ENCODE measurements around the gene PIK3R2. TPM values are rescaled to one million over a fixed set of nuclear protein-coding genes. Genes with fewer than 3 reads are reported as not detected.

The PIK3R2 gene
- total RNA-seq, 2 experiments from 2014 or later, result 3.2 to 20.5 TPM

GRCh38 chr19:18122424-18122823, 30.5 kb upstream of the PIK3R2 start:
- H3K36me3 ChIP-seq (ENCODE audit: insufficient read depth, low read length), result peaks cover 64% of the 10 kb centered on the region

GRCh38 chr19:18122860-18123795, 29.8 kb upstream of the PIK3R2 start:
- CTCF ChIA-PET (ENCODE audit: unreplicated experiment), result no interaction called here
- H3K4me3 ChIP-seq (ENCODE audit: low read depth, low read length, poor library complexity, severe bottlenecking), result no peak overlapping the region
- H3K79me2 ChIP-seq (ENCODE audit: insufficient read depth, low read depth, low read length), result peaks cover 24% of the 10 kb centered on the region; the same call in 1 of the 2 replicates
- no peak overlapping the region for H2AFZ ChIP-seq (ENCODE audit: low read length)
- no peaks in the 10 kb centered on the region for H3K9me2 ChIP-seq (ENCODE audit: insufficient read depth, low read length)
- no TSS peak for BruUV-seq (replicated peaks)
- peaks cover 23% of the 10 kb centered on the region for H3K4me1 ChIP-seq (ENCODE audit: insufficient read depth, low read length, poor library complexity, severe bottlenecking)
- H3K4me2 ChIP-seq (ENCODE audit: low read length), result no peak overlapping the region
- TF ChIP-seq, protein P1, sequence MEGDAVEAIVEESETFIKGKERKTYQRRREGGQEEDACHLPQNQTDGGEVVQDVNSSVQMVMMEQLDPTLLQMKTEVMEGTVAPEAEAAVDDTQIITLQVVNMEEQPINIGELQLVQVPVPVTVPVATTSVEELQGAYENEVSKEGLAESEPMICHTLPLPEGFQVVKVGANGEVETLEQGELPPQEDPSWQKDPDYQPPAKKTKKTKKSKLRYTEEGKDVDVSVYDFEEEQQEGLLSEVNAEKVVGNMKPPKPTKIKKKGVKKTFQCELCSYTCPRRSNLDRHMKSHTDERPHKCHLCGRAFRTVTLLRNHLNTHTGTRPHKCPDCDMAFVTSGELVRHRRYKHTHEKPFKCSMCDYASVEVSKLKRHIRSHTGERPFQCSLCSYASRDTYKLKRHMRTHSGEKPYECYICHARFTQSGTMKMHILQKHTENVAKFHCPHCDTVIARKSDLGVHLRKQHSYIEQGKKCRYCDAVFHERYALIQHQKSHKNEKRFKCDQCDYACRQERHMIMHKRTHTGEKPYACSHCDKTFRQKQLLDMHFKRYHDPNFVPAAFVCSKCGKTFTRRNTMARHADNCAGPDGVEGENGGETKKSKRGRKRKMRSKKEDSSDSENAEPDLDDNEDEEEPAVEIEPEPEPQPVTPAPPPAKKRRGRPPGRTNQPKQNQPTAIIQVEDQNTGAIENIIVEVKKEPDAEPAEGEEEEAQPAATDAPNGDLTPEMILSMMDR (conservative IDR thresholded peaks at IDR 0.05; ENCODE audit: low read length), result no peak
- no peak for TF ChIP-seq EZH2phosphoT487 (IDR thresholded peaks at IDR 0.05; ENCODE audit: borderline replicate concordance, low read depth, low read length)
- H3K27ac ChIP-seq (ENCODE audit: low read depth, low read length, poor library complexity, severe bottlenecking), result no peak overlapping the region
- intact Hi-C loops (cut with micrococcal nuclease; ENCODE audit: unreplicated experiment), result no loop called here
- no peak for DNase-seq (ENCODE audit: low spot score)
- POLR2A ChIA-PET, result no interaction called here
- no peaks in the 10 kb centered on the region for H3K9me3 ChIP-seq (ENCODE audit: low read length)
- peaks cover 70% of the 10 kb centered on the region for H3K36me3 ChIP-seq (ENCODE audit: insufficient read depth, low read length)
- H4K20me1 ChIP-seq (ENCODE audit: insufficient read depth, low read length), result 0 out of 2 replicates have a peak, but pooled peaks cover 3% of the 10 kb centered on the region

More at GRCh38 chr19:18122424-18122823, 30.5 kb upstream of the PIK3R2 start:
- Histone ChIP-seq H3K27ac (ENCODE audit: low read depth, low read length, poor library complexity, severe bottlenecking) (no peak overlapping the region), H3K9me2 (ENCODE audit: insufficient read depth, low read length) (no peaks in the 10 kb centered on the region), H3K4me2 (ENCODE audit: low read length) (no peak overlapping the region), H3K4me1 (ENCODE audit: insufficient read depth, low read length, poor library complexity, severe bottlenecking) (peaks cover 25% of the 10 kb centered on the region), H2AFZ (ENCODE audit: low read length) (no peak overlapping the region), H3K4me3 (ENCODE audit: low read depth, low read length, poor library complexity, severe bottlenecking) (no peak overlapping the region), H3K79me2 (ENCODE audit: insufficient read depth, low read depth, low read length) (peaks cover 24% of the 10 kb centered on the region; the same call in 1 of the 2 replicates), H3K9me3 (ENCODE audit: low read length) (no peaks in the 10 kb centered on the region), H4K20me1 (ENCODE audit: insufficient read depth, low read length) (0 out of 2 replicates have a peak, but pooled peaks cover 3% of the 10 kb centered on the region)
- ChIA-PET POLR2A (no interaction called here), CTCF (ENCODE audit: unreplicated experiment) (no interaction called here)
- TF ChIP-seq, protein P1 (conservative IDR thresholded peaks at IDR 0.05; ENCODE audit: low read length), result no peak
- no peak for TF ChIP-seq EZH2phosphoT487 (IDR thresholded peaks at IDR 0.05; ENCODE audit: borderline replicate concordance, low read depth, low read length)
- no peak for DNase-seq (ENCODE audit: low spot score)
- intact Hi-C loops (cut with micrococcal nuclease; ENCODE audit: unreplicated experiment), result no loop called here
- BruUV-seq (replicated peaks), result no TSS peak

DNA sequence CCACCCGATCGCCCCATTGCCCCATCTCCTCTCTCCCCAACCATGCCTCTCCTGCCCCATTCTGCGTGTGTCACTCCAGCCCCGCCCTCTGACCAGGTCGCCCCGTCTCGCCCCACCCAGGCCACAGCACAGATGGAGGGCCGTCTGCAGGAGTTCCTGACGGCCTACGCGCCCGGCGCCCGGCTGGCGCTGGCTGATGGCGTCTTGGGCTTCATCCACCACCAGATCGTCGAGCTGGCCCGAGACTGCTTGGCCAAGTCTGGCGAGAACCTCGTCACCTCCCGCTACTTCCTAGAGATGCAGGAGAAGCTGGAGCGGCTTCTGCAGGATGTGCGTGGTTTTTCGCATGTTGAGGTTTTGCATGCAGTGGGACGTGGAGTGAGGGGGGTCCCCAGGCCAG, 29.1 kb upstream of the PIK3R2 start:
- no TSS peak for BruUV-seq (replicated peaks)
- ChIA-PET POLR2A (no interaction called here), CTCF (ENCODE audit: unreplicated experiment) (no interaction called here)
- intact Hi-C loops (cut with micrococcal nuclease; ENCODE audit: unreplicated experiment), result no loop called here
- H3K4me3 ChIP-seq (ENCODE audit: low read depth, low read length, poor library complexity, severe bottlenecking), result no peak overlapping the region
- no peak overlapping the region for H3K4me2 ChIP-seq (ENCODE audit: low read length)
- no peak for DNase-seq (ENCODE audit: low spot score)
- no peaks in the 10 kb centered on the region for H3K9me2 ChIP-seq (ENCODE audit: insufficient read depth, low read length)
- H4K20me1 ChIP-seq (ENCODE audit: insufficient read depth, low read length), result no peaks in the 10 kb centered on the region
- H3K36me3 ChIP-seq (ENCODE audit: insufficient read depth, low read length), result peaks cover 77% of the 10 kb centered on the region
- no peak for TF ChIP-seq EZH2phosphoT487 (IDR thresholded peaks at IDR 0.05; ENCODE audit: borderline replicate concordance, low read depth, low read length)
- TF ChIP-seq, protein P1 (conservative IDR thresholded peaks at IDR 0.05; ENCODE audit: low read length), result no peak
- H3K9me3 ChIP-seq (ENCODE audit: low read length), result no peaks in the 10 kb centered on the region
- H3K27ac ChIP-seq (ENCODE audit: low read depth, low read length, poor library complexity, severe bottlenecking), result no peak overlapping the region
- peaks cover 17% of the 10 kb centered on the region; the same call in 1 of the 2 replicates for H3K79me2 ChIP-seq (ENCODE audit: insufficient read depth, low read depth, low read length)
- no peak overlapping the region for H2AFZ ChIP-seq (ENCODE audit: low read length)
- H3K4me1 ChIP-seq (ENCODE audit: insufficient read depth, low read length, poor library complexity, severe bottlenecking), result peaks cover 16% of the 10 kb centered on the region

Data from OCI-LY7 (cell line).